Stimulated activated CD8-positive, alpha-beta memory T cell treated with anti-CD3 and anti-CD28 coated beads, Interleukin-7, amount 100 ng/mL, for 1 hour (primary cell): Measurements from ENCODE around the gene ADRA2B.

Experiments used
- DNase-seq, 2 donors: peaks; one replicate each; pipeline ENCODE4 v3.0.0-alpha.2; 2020; ENCODE audit warnings: low read depth in 2 of 2

Gene ADRA2B

DNA sequence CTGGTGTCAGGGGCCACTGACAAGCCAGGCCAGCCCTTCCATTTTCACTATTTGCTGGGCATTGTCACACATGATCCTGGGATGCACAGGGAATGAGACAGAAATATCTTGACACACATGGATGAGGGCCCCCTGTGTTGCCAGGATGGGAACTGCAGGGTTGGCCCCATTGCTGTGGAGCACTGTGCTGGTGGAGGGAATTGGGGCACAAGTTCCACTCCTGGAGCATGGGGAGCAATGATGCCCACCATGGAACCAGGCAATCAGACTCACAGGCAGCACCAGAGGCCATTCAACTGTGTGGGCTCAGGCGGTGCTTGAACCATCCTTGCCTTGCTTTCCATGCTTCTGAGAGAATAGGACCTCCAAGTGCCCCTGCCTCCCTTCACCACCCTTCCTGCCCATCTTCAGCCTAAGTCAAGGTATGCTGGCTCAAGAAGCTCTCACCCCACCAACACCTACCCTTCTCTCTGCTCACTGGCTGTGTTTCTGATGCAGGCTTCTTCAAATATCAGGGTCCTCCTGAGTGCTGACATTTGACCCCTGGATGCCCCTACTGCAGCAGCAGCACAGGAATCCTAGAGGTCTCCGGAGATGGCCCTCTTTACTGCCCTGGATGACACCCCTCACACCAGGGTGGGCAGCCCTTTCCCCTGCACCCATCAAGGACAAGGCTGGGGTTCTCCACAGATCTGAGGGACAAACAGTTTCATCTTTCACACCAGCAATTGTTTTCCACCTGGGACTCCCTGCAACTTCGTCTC is 11.0 kb downstream of the ADRA2B start:
- DNase-seq: no peak

DNA sequence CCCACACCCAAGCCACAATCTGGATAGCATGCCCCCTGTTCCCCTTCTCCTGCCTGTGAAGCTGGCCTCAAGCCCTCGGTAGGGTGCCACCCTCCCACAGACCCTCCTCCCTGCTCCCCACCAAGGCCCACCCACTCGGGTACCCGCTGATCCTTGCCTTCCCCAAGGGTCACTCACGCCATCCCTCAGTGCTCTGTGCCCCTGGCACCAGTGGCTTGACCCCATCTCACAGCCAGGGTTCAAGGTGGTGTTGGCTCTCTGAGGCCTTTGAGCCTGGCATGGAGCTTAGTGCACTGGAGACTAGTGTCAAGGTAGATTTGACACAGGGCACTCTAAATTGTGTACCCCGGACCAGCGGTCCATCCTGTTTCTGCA is 11.9 kb downstream of the ADRA2B start:
- no peak for DNase-seq

DNA sequence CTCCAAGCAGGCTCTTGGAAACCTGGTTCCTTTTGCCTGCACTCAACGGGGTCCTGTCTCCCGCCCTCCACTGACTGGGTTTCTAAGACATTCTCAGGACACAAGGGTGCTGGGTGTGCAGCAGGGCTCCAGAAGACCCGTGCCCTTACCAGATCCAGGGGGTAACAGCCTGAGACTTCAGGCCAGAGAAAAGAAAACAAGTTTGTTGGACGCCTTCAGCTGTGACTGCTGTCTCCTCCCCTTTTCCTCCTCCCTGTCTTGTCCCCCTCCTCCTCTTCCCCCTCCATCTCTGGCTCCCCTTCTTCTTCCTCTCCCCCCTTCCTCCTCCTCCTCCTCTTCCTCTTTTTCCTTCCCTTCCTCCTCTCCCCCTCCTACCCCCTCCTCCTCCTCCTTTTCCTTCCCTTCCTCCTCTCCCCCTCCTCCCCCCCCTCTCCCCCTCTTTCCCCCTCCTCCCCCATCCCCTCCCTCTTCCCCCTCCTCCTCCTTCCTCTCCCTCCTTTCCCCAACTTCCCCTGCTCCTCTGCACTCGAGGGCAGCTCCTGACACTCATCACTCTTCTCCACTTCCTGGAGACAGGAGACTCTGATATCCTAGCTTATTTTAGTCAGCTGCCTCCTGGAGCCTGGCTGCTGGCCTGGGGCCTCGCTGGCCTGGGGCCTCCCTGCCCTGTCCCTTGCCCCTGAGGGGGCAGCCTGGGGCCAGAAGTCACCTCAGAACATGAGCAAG is 12.4 kb downstream of the ADRA2B start:
- no peak for DNase-seq

DNA sequence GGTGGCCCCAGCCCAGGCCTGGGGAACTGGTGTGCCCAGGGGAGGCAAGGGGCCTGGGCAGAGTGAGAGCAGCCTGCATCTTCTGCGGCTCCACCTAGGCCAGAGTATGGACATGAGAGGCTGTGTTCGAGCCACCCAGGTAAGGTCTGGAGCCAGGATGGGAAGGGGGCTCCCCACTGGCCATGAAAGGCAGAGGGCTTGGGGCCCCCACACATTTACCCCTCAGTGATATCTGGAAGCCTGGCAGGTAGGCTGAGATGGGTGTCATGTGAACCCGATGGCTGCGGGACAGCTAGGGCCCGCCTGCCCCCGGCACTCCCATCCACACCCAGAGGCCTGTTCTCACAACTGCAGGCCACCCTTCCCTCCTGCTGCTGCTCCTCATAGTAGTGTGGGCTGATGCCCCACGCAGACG is 13.2 kb downstream of the ADRA2B start:
- DNase-seq: no peak

DNA sequence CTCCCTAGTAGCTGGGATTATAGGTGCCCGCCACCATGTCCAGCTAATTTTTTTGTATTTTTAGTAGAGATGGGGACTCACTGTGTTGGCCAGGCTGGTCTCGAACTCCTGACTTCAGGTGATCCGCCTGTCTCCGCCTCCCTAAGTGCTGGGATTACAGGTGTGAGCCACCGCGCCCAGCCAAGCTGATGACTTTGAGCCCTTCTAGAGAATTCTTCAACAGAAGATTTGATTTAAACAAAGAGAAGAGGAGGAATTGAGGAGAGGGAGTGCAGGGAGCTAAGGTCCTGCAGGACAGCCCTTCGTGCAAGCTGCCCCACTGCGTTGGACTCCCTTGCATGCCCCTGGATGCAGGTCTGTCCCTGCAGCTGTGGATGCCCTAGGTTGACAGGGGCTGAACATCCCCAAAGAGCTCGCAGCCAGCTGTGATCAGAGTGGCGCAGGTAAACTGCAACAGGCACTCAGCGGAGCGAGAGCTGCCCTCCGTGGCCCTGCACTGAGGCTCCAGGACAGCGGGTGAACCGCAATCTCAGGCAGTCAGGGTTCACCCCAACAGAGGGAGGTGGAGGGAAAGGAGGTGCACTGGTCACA is 13.7 kb downstream of the ADRA2B start:
- no peak for DNase-seq

DNA sequence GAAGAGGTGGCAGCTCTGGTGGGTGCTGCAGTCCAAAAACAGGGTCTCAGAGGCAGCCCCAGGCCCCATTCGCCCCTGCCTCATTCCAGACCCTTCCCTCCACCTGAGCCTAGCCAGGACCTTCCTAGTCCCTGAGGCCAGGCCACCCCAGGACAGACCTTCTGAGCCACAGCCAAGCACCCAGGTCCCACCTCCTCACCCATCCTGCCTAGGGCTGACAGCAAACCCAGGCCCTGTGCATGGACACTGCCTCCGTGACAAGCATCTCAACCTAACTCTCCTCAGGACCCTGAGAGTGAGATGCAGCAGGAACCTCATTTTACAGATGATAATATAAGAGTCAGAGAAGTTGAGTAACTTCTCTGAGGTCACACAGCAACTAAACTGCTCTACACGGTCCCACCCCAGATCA is 15.5 kb downstream of the ADRA2B start:
- no peak for DNase-seq

DNA sequence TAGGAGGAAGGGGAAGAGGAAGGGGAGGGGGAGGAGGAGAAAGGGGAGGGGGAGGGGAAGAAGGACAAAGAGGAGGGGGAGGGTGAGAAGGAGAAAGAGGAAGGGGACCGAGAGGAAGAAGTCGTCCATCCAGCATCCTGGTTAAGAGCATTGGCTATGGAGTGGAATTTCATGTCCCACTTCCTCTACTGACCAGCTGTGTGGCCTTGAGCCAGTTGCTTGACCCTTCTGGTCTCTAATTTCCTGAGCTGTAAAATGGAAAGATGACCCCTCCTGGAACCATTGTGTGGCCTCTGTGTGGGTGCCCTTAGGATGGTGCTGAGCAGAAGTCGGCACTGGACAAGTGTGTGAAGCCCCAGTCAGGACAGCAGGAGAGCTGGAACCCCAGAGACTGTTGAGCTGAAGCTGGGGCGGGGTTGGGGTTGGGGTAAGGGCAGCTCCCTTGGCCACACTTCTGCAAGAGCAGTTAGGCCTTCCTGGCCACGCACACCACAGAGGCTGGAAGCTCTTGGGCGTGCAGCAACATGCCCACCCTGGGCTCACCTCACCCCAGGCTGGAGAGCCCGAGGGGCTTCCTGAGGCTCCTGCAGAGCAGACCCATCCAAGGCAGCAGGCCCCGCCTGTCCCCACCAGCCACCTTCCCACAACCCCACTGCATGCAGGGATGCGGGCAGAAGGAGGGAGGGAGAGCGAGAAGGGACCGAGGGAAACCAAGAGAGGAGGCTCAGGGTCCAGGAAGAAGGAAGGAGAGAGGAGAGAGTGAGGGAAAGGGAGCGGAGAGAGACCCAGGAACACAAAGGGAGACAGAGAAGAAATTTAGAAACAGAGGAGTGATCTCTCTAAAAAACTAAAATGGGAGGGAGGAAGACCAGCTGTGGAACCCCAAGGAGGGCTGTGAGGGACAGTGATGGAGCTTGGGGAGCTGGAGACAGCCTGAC is 16.2 kb downstream of the ADRA2B start:
- no peak for DNase-seq

DNA sequence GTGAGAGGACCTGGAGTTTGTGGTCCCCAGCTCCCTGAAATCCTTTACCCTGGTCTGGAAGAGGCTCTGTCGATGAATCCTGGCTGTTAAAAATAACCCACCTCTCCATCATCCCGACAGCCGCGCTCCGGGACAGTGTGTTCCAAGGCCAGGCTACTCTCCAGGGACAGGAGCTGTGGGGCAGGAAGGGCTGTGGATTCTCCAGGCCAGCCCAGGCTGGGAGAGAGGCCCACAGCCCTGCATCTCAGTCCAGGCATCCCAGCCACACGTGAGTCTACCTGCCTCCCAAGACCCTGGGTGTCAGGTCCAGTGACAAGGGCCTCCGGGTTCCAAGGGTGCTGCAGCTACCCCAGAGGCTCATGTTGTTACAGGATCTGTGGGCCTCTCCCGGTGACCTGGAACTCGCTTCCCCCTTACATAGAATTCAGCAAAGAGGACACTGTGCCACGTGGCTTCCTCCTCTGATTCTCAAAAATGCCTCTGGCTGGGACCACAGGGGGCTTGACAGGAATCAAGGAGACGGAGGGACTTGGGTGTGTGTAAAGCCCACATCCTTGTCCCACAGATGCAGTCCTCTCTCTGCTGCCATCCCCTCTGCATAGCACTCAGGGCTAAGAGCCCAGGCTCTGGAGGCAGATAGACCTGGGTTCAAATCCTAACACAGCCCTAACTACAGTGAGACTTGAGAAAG is 17.3 kb downstream of the ADRA2B start:
- DNase-seq: no peak

DNA sequence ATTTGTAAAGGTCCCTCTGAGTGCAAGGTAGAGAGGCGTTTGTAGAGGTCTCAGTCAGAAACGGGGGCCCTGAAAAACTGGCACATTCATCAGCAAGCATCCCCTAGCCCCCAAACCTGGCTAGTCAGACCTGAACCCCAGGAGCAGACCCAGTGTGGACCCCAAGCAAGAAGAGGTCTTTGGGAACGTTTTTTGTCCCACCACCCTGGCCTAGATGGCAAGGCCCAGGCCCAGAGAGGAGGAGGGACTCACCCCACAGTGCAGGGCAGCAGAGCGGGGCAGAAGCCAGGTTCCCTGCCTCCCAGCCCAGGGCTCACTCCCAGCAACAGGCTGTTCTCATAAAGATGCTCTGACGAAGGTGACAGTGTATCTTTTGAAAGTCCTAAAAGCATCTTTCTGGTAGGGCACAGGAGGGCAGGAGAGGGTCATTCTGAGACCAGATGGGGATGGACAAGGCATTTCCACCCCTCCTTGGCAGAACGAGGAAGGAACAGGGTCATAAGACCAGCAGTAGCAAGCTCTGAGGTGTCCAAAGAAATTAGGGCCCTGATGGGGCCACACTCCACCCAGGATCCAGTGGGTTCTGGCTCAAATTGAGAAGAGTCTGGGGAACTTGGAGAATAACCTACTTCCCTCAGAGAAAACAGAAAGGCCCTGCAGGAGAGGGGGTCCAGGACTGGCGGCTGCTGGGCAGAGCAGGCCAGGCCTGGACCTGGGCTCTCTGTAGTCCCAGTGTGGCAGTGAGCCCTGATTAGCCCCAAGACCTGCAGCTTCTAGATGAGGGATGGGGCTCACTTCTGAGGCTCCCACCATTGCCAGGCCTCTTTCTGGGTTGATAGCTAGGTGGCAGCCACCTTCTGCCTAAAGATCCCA is 18.2 kb downstream of the ADRA2B start:
- DNase-seq: no peak

DNA sequence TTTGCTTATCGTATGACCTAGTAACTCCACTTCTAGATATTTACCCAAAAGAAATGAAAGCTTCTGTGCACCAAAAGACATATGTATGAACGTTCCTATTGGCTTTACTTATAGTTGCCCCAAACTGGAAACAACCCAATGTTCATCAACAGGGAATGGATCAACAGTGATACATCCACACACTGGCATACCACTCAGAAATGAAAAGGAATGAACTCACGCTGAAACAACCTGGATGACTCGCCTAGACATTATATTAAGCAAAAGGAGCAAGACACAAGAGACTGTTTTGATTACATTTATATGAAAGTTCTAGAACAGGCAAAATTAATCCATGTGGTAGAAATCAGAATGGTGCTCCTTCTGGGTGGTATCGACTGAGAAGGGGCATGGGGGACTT is 18.9 kb downstream of the ADRA2B start:
- no peak for DNase-seq

DNA sequence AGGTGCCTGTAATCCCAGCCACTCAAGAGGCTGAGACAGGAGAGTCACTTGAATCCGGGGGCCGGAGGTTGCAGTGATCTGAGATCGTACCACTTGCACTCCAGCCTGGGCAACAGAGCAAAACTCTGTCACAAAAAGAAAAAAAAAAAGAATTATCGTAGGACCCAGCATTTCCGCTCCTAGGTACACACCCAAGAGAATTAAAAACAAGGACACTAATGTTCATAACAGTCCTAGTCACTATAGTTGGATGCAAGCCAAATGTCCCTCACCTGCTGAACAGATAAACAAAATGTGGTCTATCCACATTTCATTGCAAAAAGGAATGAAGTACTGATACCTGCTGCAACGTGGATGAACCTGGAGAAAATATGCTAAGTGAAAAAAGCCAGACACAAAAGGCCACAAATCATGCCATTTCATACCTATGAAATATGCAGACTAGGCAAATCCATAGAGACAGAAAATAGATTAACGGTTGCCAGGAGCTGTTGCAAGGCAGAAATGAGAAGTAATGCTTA is 21.2 kb downstream of the ADRA2B start:
- DNase-seq: no peak

DNA sequence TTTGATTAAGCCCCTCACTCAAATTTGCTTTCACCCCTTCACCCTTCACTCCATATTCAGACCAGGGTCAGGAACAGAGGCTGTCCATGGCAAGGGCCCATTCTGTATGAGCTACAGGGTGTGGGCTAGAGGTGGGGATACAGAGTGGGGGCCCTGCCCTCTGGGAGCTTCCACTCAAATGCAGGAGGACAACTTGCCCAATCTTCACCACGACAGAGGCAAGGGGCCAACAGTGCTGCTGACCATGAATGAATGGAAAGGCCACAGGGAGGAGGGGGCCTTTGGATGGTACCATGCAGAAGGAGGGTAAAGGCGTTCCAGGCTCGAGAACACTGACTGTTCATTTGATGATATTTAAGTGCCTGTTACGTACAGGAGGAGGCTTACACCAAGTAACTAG is 22.8 kb downstream of the ADRA2B start:
- DNase-seq: no peak

DNA sequence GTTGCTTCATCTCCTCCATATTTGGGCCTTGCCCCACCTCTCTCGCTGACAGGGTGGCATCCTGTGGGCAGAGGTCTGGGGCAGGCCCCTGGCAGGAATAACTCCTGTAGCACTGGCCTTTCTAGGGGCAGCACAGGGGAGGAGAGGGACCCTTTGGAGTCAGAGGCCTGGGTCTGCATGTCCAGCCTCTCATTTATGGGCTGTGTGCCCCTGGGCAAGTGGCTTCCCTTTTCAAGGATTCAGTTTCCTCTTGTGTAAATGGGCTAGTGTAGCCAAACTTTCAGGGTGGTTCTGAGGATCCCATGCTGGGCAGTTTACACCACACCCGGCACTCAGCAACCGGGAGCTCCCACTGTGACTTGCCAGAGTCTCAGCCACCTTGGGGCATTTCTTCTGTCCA is 23.4 kb downstream of the ADRA2B start:
- no peak for DNase-seq

DNA sequence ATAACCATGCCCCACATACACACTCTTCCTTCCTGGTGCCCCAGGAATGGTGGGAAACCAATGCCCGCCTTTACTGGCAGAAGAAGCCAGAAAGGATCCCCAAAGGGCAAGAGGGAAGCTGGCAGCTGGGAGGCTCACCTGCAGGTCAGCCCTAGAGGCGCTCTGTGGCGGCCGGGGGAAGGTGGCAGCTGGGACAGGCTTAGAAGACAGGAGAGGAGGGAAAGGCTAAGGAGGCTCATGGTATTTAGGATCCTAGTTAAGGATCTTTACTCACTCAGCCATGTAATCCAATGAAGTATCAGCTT is 23.8 kb downstream of the ADRA2B start:
- no peak for DNase-seq

DNA sequence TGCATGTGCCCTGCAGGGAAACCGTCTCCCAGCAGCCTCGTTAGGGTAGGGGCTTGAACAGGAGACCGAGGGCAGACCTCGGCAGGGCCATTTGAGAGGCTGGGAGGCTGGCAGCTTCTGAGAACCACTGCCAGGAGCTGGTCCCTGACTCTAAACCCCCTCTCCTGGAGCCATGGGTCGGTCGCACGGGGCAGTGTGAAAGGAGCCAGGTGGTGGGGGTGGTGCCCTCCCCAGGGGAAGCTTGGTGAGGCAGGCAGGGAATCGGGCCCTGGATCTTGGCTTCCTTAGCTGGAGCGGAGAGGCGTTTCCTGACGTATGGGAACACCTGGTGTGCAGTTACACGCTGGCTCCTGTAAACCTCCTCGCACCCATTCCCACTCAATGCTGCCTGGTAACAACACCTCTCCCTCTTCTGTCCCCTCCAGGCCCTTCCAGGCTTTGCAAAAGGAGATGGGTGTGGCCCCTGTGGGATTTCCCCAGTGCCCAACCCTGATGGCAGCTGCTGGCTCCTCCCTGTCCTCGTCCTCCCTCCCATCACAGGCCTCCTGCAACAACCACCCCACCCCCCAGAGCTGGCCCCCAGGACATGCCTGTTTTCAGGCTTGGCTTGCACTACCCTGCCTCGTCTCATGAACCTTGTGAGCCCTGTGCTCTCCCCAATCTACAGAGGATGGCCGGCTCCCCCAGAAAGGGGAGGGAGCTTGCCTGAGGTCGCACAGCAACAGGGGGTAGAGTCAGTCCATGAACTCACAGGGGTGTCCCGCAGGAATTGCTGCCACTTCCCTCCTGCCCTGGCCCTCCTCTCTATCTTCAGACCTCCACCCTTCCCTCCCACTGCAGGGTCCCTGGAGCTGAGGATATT is 24.4 kb downstream of the ADRA2B start:
- DNase-seq: no peak

DNA sequence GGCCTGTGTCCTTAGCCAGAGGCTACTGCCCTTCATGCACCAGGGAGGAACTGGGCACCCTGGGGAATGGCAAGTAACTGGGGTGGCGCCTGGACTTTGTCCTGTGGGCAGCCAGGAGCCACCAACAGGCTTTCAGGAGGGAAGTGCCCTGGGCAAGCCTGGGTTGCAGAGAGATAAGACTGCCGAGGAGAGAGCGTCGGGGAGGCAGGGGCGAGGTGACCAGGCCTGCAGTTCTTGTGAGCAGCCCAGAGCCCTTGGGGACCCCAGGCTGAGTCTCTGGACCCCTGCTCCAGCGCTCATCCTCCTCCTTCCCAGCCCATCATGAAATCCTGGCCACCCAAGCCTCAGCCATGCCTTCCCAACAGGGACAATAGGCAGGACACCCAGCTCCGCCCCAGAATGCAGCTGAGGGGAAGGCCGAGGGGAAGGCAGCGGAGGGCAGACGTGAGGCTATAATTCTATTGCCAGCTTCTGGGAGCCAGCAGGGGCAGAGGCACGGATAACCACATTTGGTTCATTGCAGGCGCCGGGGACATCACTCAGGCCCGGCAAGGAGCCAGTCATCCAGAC is 25.1 kb downstream of the ADRA2B start:
- DNase-seq: no peak

DNA sequence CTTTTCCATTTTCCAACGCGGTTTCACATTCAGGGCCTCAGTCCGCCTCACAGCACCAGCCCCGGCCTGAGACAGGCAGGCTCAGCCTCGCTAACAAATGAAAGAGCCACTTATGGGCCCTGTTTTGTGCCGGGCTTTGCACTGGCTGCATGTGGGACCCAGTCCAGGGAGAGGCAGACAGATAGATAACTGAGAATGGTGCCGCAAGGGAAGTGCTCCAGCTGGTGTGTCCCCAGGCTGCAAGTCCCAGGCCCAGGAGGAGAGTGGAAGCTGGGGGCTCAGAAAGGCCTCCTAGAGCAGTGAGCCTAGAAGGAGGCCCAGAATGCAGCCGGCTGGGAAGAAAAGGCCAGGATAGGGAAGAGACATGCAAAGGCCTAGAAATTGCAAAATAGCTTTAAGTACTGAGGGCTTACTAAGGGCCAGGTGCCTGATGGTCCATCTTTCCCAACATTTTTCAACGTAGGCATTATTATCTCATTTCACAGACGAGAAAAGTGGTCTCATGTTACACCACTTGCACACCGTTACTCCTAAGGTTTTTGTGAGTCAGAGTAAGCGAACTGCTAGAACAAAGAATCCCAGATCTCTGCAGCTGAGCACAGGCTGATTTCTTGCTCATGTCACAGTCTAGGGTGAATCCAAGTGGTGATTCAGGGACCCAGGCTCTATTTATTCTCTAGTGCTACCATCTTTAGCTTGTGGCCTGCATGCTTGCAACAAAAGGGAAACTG is 26.0 kb downstream of the ADRA2B start:
- no peak for DNase-seq
